Left lung (tissue), 10 donors: Measurements from ENCODE around the gene RALGAPA1. TPM values are rescaled to one million over a fixed set of nuclear protein-coding genes. Genes with fewer than 3 reads are reported as not detected.
"Not testable (repeated sequence)": the region's sequence is repeated elsewhere in the genome, so short reads cannot be mapped to it uniquely, and the experiment has no call there.

Source experiments
- ATAC-seq: fragments of 200-7000 bp; cut with Tn5 transposase; one replicate; pipeline ENCODE4 v1.9.1; 2020; ENCODE audit warnings: moderate library complexity
- DNase-seq, 4 donors: peaks; one replicate each; pipeline ENCODE4 v3.0.0-alpha.2; 2013 to 2020
- H3K27ac ChIP-seq, 2 donors: fragments of 200-600 bp; sonication (generic) in 1 of 2; one replicate each; pipeline versions ENCODE4 v1.5.0 to v1.8.0; 2020 to 2021
- H3K27me3 ChIP-seq, 2 donors: fragments of 200-600 bp; sonication (generic) in 1 of 2; one replicate each; pipeline versions ENCODE4 v1.5.0 to v1.8.0; 2020 to 2021
- H3K36me3 ChIP-seq, 2 donors: fragments of 200-600 bp; sonication (generic) in 1 of 2; one replicate each; pipeline versions ENCODE4 v1.5.0 to v1.8.0; 2020 to 2021
- H3K4me1 ChIP-seq, 2 donors: fragments of 200-600 bp; one replicate each; pipeline ENCODE4 v1.8.0; 2021
- H3K4me3 ChIP-seq, 2 donors: fragments of 200-600 bp; sonication (generic) in 1 of 2; one replicate each; pipeline versions ENCODE4 v1.5.0 to v1.8.0; 2020 to 2021; ENCODE audit warnings: mild to moderate bottlenecking in 1 of 2
- H3K9me3 ChIP-seq, 2 donors: fragments of 200-600 bp; sonication (generic) in 1 of 2; one replicate each; pipeline versions ENCODE4 v1.5.0 to v1.8.0; 2020 to 2021
- intact Hi-C, 2 donors: fragments of 100-400 bp; cut with DNase I; formaldehyde crosslinking; loops; one replicate each; pipeline versions ENCODE4 v1.11.2 to v1.14.2; 2022
- polyA plus RNA-seq, 6 donors: library from polyadenylated mRNA; unstranded; fragments of 120-200 nt; gene quantifications; one replicate each; pipeline ENCODE4 v1.2.1, GENCODE V29; 2013; ENCODE audit not compliant: insufficient read length in 6 of 6
- total RNA-seq, 2 donors: library from RNA; stranded (reverse); fragmentation: NEBNext Ultra II Directional; extraction: Animal tissue kit (Norgen Biotek cat#: 25700); gene quantifications; one replicate each; pipeline ENCODE4 v1.2.1, GENCODE V29; 2021
- TF ChIP-seq, protein P1 (sequence below), 2 donors: fragments of 200-600 bp; sonication (generic) in 1 of 2; IDR thresholded peaks; one replicate each; pipeline versions ENCODE4 v1.5.0 to v1.8.0; 2021; ENCODE audit warnings: antibody characterized with exemption in 2 of 2
- donor health status: DM: no; HTN: yes; CAD: no.
- donor health status: DM: no; HTN: no; CAD: no.

RALGAPA1 gene
- total and polyA plus RNA-seq, 8 donors, result 42.0 to 58.7 (median 48.0) TPM

DNA sequence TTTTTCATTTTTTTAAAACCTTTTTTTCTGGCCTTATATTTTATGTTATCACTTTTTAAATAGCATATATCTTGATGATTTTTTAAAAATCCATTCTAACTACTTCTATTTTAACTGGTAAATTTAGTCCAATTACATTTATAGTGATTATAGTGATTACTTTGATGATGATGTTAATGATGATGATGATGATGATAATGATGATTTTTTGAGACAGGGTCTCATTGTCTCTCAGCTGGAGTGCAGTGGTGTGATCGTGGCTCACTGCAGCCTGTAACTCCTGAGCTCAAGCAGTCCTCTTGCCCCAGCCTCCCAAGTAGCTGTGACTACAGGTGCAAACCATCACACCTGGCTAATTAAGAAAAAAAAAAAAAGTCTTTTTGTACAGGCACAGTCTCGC, 44.1 kb upstream of the RALGAPA1 start:
- H3K4me1 ChIP-seq, result no peaks in the 10 kb centered on the region
- peaks cover 0 to 3% of the 10 kb centered on the region in 2 donors for H3K9me3 ChIP-seq
- intact Hi-C loops, result no loop called here
- no peak overlapping the region for H3K27ac ChIP-seq
- H3K36me3 ChIP-seq, result peaks cover 0 to 16% of the 10 kb centered on the region in 2 donors
- no peaks in the 10 kb centered on the region for H3K27me3 ChIP-seq
- TF ChIP-seq, protein P1, sequence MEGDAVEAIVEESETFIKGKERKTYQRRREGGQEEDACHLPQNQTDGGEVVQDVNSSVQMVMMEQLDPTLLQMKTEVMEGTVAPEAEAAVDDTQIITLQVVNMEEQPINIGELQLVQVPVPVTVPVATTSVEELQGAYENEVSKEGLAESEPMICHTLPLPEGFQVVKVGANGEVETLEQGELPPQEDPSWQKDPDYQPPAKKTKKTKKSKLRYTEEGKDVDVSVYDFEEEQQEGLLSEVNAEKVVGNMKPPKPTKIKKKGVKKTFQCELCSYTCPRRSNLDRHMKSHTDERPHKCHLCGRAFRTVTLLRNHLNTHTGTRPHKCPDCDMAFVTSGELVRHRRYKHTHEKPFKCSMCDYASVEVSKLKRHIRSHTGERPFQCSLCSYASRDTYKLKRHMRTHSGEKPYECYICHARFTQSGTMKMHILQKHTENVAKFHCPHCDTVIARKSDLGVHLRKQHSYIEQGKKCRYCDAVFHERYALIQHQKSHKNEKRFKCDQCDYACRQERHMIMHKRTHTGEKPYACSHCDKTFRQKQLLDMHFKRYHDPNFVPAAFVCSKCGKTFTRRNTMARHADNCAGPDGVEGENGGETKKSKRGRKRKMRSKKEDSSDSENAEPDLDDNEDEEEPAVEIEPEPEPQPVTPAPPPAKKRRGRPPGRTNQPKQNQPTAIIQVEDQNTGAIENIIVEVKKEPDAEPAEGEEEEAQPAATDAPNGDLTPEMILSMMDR (IDR thresholded peaks at IDR 0.05), result no peak
- H3K4me3 ChIP-seq, result no peak overlapping the region
- DNase-seq (no peak), ATAC-seq (no peak)

DNA sequence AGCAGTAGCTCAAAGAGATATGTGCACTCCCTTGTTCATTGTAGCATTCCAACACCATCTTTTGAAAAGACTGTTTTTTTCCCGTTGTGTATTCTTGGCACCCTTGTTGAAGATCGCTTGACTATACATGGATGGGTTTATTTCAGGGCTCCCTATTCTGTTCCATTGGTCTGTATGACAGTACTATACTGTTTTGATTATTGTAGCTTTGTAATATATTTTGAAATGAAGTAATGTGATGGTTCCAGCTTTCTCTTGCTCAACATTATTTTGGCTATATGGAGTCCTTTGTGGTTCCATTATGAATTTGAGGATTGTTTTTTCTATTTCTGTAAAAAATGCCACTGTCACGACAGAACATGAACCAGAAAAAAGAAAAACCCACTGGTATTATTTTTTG, 42.7 kb upstream of the RALGAPA1 start:
- no peak overlapping the region for H3K4me3 ChIP-seq
- TF ChIP-seq, protein P1 (IDR thresholded peaks at IDR 0.05), result no peak
- H3K27ac ChIP-seq, result no peak overlapping the region
- ATAC-seq (no peak), DNase-seq (no peak)
- intact Hi-C loops, result no loop called here
- H3K9me3 ChIP-seq, result peaks cover 0 to 3% of the 10 kb centered on the region in 2 donors
- peaks cover 0 to 16% of the 10 kb centered on the region in 2 donors for H3K36me3 ChIP-seq
- H3K27me3 ChIP-seq, result no peaks in the 10 kb centered on the region
- H3K4me1 ChIP-seq, result no peaks in the 10 kb centered on the region

DNA sequence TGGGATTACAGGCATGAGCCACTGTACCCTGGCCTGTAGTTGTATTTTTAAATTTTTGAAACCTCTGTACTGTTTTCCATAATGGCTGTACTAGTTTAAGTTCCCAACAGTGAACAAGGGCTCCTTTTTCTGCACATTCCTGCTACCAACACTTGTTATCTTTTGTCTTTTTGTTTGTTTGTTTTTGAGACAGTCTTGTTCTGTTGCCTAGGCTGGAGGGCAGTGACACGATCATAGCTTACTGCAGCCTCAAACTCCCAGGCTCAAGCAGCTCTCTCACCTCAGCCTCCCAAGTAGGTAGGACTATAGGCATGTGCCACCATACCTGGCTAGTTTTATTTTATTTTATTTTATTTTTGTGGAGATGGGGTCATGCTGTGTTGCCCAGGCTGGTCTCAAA, 40.0 kb upstream of the RALGAPA1 start:
- no peak overlapping the region for H3K4me3 ChIP-seq
- no peak overlapping the region for H3K27ac ChIP-seq
- TF ChIP-seq, protein P1 (IDR thresholded peaks at IDR 0.05), result no peak
- ATAC-seq (no peak), DNase-seq (no peak)
- peaks cover 0 to 25% of the 10 kb centered on the region in 2 donors for H3K36me3 ChIP-seq
- no peaks in the 10 kb centered on the region for H3K4me1 ChIP-seq
- H3K27me3 ChIP-seq, result no peaks in the 10 kb centered on the region
- intact Hi-C loops, result no loop called here
- peaks cover 0 to 3% of the 10 kb centered on the region in 2 donors for H3K9me3 ChIP-seq

DNA sequence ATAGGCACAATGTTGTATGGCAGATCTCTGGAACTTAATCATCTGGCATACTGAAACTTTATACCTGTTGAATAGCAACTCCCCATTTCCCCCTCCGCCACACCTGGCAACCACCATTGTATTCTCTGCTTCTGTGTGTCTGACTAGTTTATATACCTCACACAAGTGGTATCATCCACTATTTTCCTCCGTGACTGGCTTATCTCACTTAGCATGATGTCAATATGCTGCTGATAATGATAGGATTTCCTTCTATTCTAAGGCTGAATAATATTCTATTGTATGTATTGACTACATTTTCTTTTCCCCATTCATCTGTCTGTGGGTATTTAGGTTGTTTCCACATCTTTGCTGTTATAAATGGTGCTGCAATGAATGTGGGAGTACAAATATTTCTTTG, 38.5 kb upstream of the RALGAPA1 start:
- ATAC-seq (no peak), DNase-seq (no peak)
- intact Hi-C loops, result no loop called here
- no peaks in the 10 kb centered on the region for H3K27me3 ChIP-seq
- peaks cover 0 to 40% of the 10 kb centered on the region in 2 donors for H3K36me3 ChIP-seq
- H3K27ac ChIP-seq, result no peak overlapping the region
- H3K4me3 ChIP-seq, result no peak overlapping the region
- peaks cover 0 to 10% of the 10 kb centered on the region in 2 donors for H3K9me3 ChIP-seq
- TF ChIP-seq, protein P1 (IDR thresholded peaks at IDR 0.05), result no peak
- H3K4me1 ChIP-seq, result no peaks in the 10 kb centered on the region

DNA sequence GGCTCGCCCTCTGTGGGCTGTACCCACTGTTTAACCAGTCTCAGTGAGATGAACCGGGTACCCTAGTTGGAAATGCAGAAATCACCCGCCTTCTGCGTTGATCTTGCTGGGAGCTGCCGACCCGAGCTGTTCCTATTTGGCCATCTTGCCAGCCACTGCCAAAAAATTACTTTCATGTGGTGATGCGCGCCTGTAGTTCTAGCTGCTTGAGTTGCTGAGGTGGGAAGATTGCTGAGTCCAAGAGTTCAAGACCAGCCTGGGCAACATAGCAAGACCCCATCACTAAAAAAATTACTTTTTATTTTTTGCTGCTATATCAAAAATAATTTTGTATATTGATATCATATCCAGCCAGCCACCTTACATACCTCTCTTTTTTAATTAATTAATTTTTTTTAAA, 35.4 kb upstream of the RALGAPA1 start:
- H3K36me3 ChIP-seq, result peaks cover 0 to 45% of the 10 kb centered on the region in 2 donors
- no peaks in the 10 kb centered on the region for H3K4me1 ChIP-seq
- ATAC-seq (no peak), DNase-seq (no peak)
- no peak overlapping the region for H3K27ac ChIP-seq
- no peaks in the 10 kb centered on the region for H3K27me3 ChIP-seq
- H3K9me3 ChIP-seq, result peaks cover 0 to 28% of the 10 kb centered on the region in 2 donors
- intact Hi-C loops, result no loop called here
- H3K4me3 ChIP-seq, result no peak overlapping the region
- TF ChIP-seq, protein P1 (IDR thresholded peaks at IDR 0.05), result no peak

DNA sequence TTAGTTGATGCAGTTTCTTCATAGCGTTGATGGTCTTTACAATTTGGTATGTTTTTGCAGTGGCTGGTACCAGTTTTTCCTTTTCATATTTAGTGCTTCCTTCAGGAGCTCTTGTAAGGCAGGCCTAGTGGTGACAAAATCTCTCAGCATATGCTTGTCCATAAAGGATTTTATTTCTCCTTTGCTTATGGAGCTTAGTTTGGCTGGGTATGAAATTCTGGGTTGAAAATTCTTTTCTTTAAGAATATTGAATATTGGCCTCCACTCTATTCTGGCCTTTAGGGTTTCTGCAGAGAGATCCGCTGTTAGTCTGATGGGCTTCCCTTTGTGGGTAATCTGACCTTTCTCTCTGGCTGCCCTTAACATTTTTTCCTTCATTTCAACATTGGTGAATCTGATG, 33.1 kb upstream of the RALGAPA1 start:
- H3K27me3 ChIP-seq, H3K4me1 ChIP-seq, ATAC-seq, H3K27ac ChIP-seq, H3K4me3 ChIP-seq, intact Hi-C loops, DNase-seq: not testable (repeated sequence)
- Histone ChIP-seq H3K9me3 (peaks cover 0 to 33% of the 10 kb centered on the region in 2 donors), H3K36me3 (peaks cover 0 to 55% of the 10 kb centered on the region in 2 donors)

DNA sequence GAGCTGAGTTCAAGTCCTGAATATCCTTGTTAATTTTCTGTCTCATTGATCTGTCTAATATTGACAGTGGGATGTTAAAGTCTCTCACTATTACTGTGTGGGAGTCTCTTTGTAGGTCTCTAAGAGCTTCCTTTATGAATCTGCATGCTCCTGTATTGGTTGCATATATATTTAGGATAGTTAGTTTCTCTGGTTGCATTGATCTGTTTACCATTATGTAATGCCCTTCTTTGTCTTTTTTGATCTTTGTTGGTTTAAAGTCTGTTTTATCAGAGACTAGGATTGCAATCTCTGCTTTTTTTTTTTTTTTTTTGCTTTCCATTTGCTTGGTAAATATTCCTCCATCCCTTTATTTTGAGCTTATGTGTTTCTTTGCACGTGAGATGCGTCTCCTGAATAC, 32.6 kb upstream of the RALGAPA1 start:
- H3K4me1 ChIP-seq, intact Hi-C loops, H3K27me3 ChIP-seq, ATAC-seq, DNase-seq, H3K4me3 ChIP-seq, H3K27ac ChIP-seq: not testable (repeated sequence)
- peaks cover 0 to 33% of the 10 kb centered on the region in 2 donors for H3K9me3 ChIP-seq
- H3K36me3 ChIP-seq, result peaks cover 0 to 61% of the 10 kb centered on the region in 2 donors
